Measurements from ENCODE around the gene LZTS3.

LZTS3 gene

GRCh38 chr20:3121955-3122610 lies 51.3 kb downstream of the LZTS3 start:
- Histone ChIP-seq H3F3A (ENCODE audit: control insufficient read depth, insufficient read depth) (no peaks in the 10 kb centered on the region), H3K9me3 (ENCODE audit: control insufficient read depth, insufficient read depth, low read length) (peaks cover 8% of the 10 kb centered on the region; the same call in 1 of the 2 replicates), H3K4me3 (ENCODE audit: low read length) (no peak overlapping the region), H3K9me2 (replicated peaks; ENCODE audit: control insufficient read depth, low read length) (no peaks in the 10 kb centered on the region), H3K79me2 (ENCODE audit: control insufficient read depth, low read length) (no peaks in the 10 kb centered on the region), H4K20me1 (ENCODE audit: control insufficient read depth, insufficient read depth, low read depth, low read length) (no peaks in the 10 kb centered on the region), H3K4me1 (ENCODE audit: control insufficient read depth, low read length) (no peaks in the 10 kb centered on the region), H3K36me3 (ENCODE audit: control insufficient read depth, low read length) (peaks cover 25% of the 10 kb centered on the region), H3K27me3 (ENCODE audit: control insufficient read depth, low read length) (no peaks in the 10 kb centered on the region), H3K4me2 (ENCODE audit: low read length) (no peak overlapping the region), H3K27ac (ENCODE audit: low read depth, low read length) (no peak overlapping the region)
- no peak for TF ChIP-seq EZH2phosphoT487 (IDR thresholded peaks at IDR 0.05; ENCODE audit: borderline replicate concordance, low read length)
- no peak for TF ChIP-seq CTCF (IDR thresholded peaks at IDR 0.05; ENCODE audit: low read depth, low read length, poor library complexity, severe bottlenecking)

- Histone ChIP-seq H3K27me3 (ENCODE audit: control insufficient read depth, low read length) (no peaks in the 10 kb centered on the region), H3K79me2 (ENCODE audit: control insufficient read depth, low read length) (no peaks in the 10 kb centered on the region), H3K27ac (ENCODE audit: low read depth, low read length) (no peak overlapping the region), H4K20me1 (ENCODE audit: control insufficient read depth, insufficient read depth, low read depth, low read length) (no peaks in the 10 kb centered on the region), H3K9me3 (ENCODE audit: control insufficient read depth, insufficient read depth, low read length) (peaks cover 8% of the 10 kb centered on the region; the same call in 1 of the 2 replicates), H3F3A (ENCODE audit: control insufficient read depth, insufficient read depth) (no peaks in the 10 kb centered on the region), H3K4me2 (ENCODE audit: low read length) (no peak overlapping the region), H3K4me3 (ENCODE audit: low read length) (no peak overlapping the region), H3K4me1 (ENCODE audit: control insufficient read depth, low read length) (no peaks in the 10 kb centered on the region), H3K36me3 (ENCODE audit: control insufficient read depth, low read length) (peaks cover 25% of the 10 kb centered on the region), H3K9me2 (replicated peaks; ENCODE audit: control insufficient read depth, low read length) (no peaks in the 10 kb centered on the region)
- TF ChIP-seq CTCF (IDR thresholded peaks at IDR 0.05; ENCODE audit: low read depth, low read length, poor library complexity, severe bottlenecking), result no peak
- TF ChIP-seq EZH2phosphoT487 (IDR thresholded peaks at IDR 0.05; ENCODE audit: borderline replicate concordance, low read length), result no peak
Observed at GRCh38 chr20:3121271-3121911, 52.0 kb downstream of the LZTS3 start.

DNA sequence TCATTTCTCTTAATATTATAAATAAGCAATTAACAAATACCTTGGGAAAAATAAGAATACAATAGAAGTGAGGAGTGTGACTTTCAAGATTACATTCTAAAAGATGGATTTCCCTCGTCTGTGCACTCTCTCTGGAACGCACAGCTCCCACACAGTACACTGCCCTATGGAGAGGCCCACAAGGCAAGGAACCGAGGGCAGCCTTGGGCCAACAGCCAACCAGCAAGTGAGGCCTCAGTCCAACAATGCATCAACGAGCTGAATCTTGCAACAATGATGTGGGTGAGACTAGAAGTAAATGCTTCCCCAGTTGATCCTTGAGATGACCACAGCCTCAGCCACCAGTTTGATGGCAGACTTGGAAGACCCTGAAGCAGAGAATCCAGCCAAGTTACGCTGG lies 54.3 kb downstream of the LZTS3 start:
- H3K4me1 ChIP-seq (ENCODE audit: control insufficient read depth, low read length), result no peaks in the 10 kb centered on the region
- H3K4me2 ChIP-seq (ENCODE audit: low read length), result no peak overlapping the region
- no peak overlapping the region for H3K4me3 ChIP-seq (ENCODE audit: low read length)
- H3K27me3 ChIP-seq (ENCODE audit: control insufficient read depth, low read length), result no peaks in the 10 kb centered on the region
- H3K9me2 ChIP-seq (replicated peaks; ENCODE audit: control insufficient read depth, low read length), result no peaks in the 10 kb centered on the region
- no peak overlapping the region for H3K27ac ChIP-seq (ENCODE audit: low read depth, low read length)
- H3K36me3 ChIP-seq (ENCODE audit: control insufficient read depth, low read length), result peaks cover 25% of the 10 kb centered on the region
- TF ChIP-seq CTCF (IDR thresholded peaks at IDR 0.05; ENCODE audit: low read depth, low read length, poor library complexity, severe bottlenecking), result no peak
- TF ChIP-seq EZH2phosphoT487 (IDR thresholded peaks at IDR 0.05; ENCODE audit: borderline replicate concordance, low read length), result no peak
- H3K9me3 ChIP-seq (ENCODE audit: control insufficient read depth, insufficient read depth, low read length), result peaks cover 8% of the 10 kb centered on the region; the same call in 1 of the 2 replicates
- no peaks in the 10 kb centered on the region for H4K20me1 ChIP-seq (ENCODE audit: control insufficient read depth, insufficient read depth, low read depth, low read length)
- H3F3A ChIP-seq (ENCODE audit: control insufficient read depth, insufficient read depth), result no peaks in the 10 kb centered on the region
- H3K79me2 ChIP-seq (ENCODE audit: control insufficient read depth, low read length), result no peaks in the 10 kb centered on the region

All from DOHH2 (cell line).